ENCODE data around the gene CAPN3. TPM values are rescaled to one million over a fixed set of nuclear protein-coding genes. Genes with fewer than 3 reads are reported as not detected.
A peak's percentile ranks its signal among the peaks of the same experiment; 100 is the strongest.

CAPN3 gene
- total and polyA plus RNA-seq, 2 experiments from 2014 or later = 2.2 to 5.7 TPM

- in situ Hi-C loops (cut with MboI) = no loop called here
- TF ChIP-seq EZH2phosphoT487 (IDR thresholded peaks at IDR 0.05; ENCODE audit: insufficient read depth, low read depth) = no peak
- TF ChIP-seq EZH2 (IDR thresholded peaks at IDR 0.05; ENCODE audit: insufficient read depth, poor library complexity, severe bottlenecking) = no peak
- Histone ChIP-seq H4K20me1 (ENCODE audit: insufficient read depth) (no peaks in the 10 kb centered on the region), H3K27ac (no peak overlapping the region), H2AFZ (no peak overlapping the region), H3K9me3 (ENCODE audit: low read depth) (no peaks in the 10 kb centered on the region), H3K36me3 (ENCODE audit: low read depth) (no peaks in the 10 kb centered on the region), H3K4me3 (no peak overlapping the region), H3K4me1 (ENCODE audit: insufficient read depth) (no peaks in the 10 kb centered on the region), H3K9me2 (ENCODE audit: insufficient read depth) (no peaks in the 10 kb centered on the region), H3K79me2 (ENCODE audit: insufficient read depth) (no peaks in the 10 kb centered on the region), H3F3A (ENCODE audit: insufficient read depth) (peaks cover 5% of the 10 kb centered on the region; the same call in 1 of the 2 replicates), H3K4me2 (ENCODE audit: unreplicated experiment) (no peak overlapping the region), H3K27me3 (replicated peaks; ENCODE audit: insufficient read depth) (no peaks in the 10 kb centered on the region), H3K9ac (no peak overlapping the region)
- no peak for DNase-seq
- 73 to 80% methylated on average over 3 of the region's 3 CpGs for WGBS, 2 experiments (ENCODE audit: low coverage in 1 of 2, low lambda C conversion rate in 2 of 2, missing lambda C conversion rate in 2 of 2)
Observed at GRCh38 chr15:42363487-42363886, 4.2 kb downstream of the CAPN3 start.

GRCh38 chr15:42363942-42364341 lies 4.6 kb downstream of the CAPN3 start:
- Histone ChIP-seq H3K4me1 (ENCODE audit: insufficient read depth) (0 out of 2 replicates have a peak, but pooled peaks cover under 1% of the 10 kb centered on the region), H3K4me3 (no peak overlapping the region), H3K9me3 (ENCODE audit: low read depth) (no peaks in the 10 kb centered on the region), H3K27me3 (replicated peaks; ENCODE audit: insufficient read depth) (no peaks in the 10 kb centered on the region), H3K79me2 (ENCODE audit: insufficient read depth) (no peaks in the 10 kb centered on the region), H3F3A (ENCODE audit: insufficient read depth) (peaks cover 5% of the 10 kb centered on the region; the same call in 1 of the 2 replicates), H3K9ac (no peak overlapping the region), H3K27ac (no peak overlapping the region), H4K20me1 (ENCODE audit: insufficient read depth) (no peaks in the 10 kb centered on the region), H3K9me2 (ENCODE audit: insufficient read depth) (no peaks in the 10 kb centered on the region), H3K4me2 (ENCODE audit: unreplicated experiment) (no peak overlapping the region), H2AFZ (no peak overlapping the region), H3K36me3 (ENCODE audit: low read depth) (no peaks in the 10 kb centered on the region)
- in situ Hi-C loops (cut with MboI) = no loop called here
- TF ChIP-seq EZH2 (IDR thresholded peaks at IDR 0.05; ENCODE audit: insufficient read depth, poor library complexity, severe bottlenecking) = no peak
- TF ChIP-seq EZH2phosphoT487 (IDR thresholded peaks at IDR 0.05; ENCODE audit: insufficient read depth, low read depth) = no peak
- no peak for DNase-seq

GRCh38 chr15:42364529-42364928 lies 5.2 kb downstream of the CAPN3 start:
- no peak for TF ChIP-seq EZH2 (IDR thresholded peaks at IDR 0.05; ENCODE audit: insufficient read depth, poor library complexity, severe bottlenecking)
- TF ChIP-seq EZH2phosphoT487 (IDR thresholded peaks at IDR 0.05; ENCODE audit: insufficient read depth, low read depth) = no peak

GRCh38 chr15:42365921-42366550 lies 6.7 kb downstream of the CAPN3 start:
- H3K36me3 ChIP-seq (ENCODE audit: low read depth) = no peaks in the 10 kb centered on the region
- H2AFZ ChIP-seq = no peak overlapping the region
- H3F3A ChIP-seq (ENCODE audit: insufficient read depth) = peaks cover 11% of the 10 kb centered on the region; the same call in 1 of the 2 replicates
- no peak for DNase-seq
- in situ Hi-C loops (cut with MboI) = no loop called here
- H3K9me3 ChIP-seq (ENCODE audit: low read depth) = no peaks in the 10 kb centered on the region
- no peaks in the 10 kb centered on the region for H3K27me3 ChIP-seq (replicated peaks; ENCODE audit: insufficient read depth)
- no peak overlapping the region for H3K27ac ChIP-seq
- H4K20me1 ChIP-seq (ENCODE audit: insufficient read depth) = no peaks in the 10 kb centered on the region
- H3K9me2 ChIP-seq (ENCODE audit: insufficient read depth) = no peaks in the 10 kb centered on the region
- H3K4me2 ChIP-seq (ENCODE audit: unreplicated experiment) = no peak overlapping the region
- no peak overlapping the region for H3K9ac ChIP-seq
- H3K79me2 ChIP-seq (ENCODE audit: insufficient read depth) = no peaks in the 10 kb centered on the region
- no peak for TF ChIP-seq EZH2 (IDR thresholded peaks at IDR 0.05; ENCODE audit: insufficient read depth, poor library complexity, severe bottlenecking)
- no peak for TF ChIP-seq EZH2phosphoT487 (IDR thresholded peaks at IDR 0.05; ENCODE audit: insufficient read depth, low read depth)
- H3K4me3 ChIP-seq = no peak overlapping the region
- peaks cover 7% of the 10 kb centered on the region; the same call in 1 of the 2 replicates for H3K4me1 ChIP-seq (ENCODE audit: insufficient read depth)
- WGBS, 2 experiments (ENCODE audit: low coverage in 1 of 2, low lambda C conversion rate in 2 of 2, missing lambda C conversion rate in 2 of 2) = 85 to 93% methylated on average over 5 of the region's 5 CpGs

More at GRCh38 chr15:42364529-42364928, 5.2 kb downstream of the CAPN3 start:
- in situ Hi-C loops (cut with MboI) = no loop called here
- no peak overlapping the region for H3K27ac ChIP-seq
- H3K4me2 ChIP-seq (ENCODE audit: unreplicated experiment) = no peak overlapping the region
- H3F3A ChIP-seq (ENCODE audit: insufficient read depth) = peaks cover 11% of the 10 kb centered on the region; the same call in 1 of the 2 replicates
- peaks cover 7% of the 10 kb centered on the region; the same call in 1 of the 2 replicates for H3K4me1 ChIP-seq (ENCODE audit: insufficient read depth)
- peak; percentile 7 for DNase-seq
- H3K36me3 ChIP-seq (ENCODE audit: low read depth) = no peaks in the 10 kb centered on the region
- no peaks in the 10 kb centered on the region for H4K20me1 ChIP-seq (ENCODE audit: insufficient read depth)
- no peaks in the 10 kb centered on the region for H3K27me3 ChIP-seq (replicated peaks; ENCODE audit: insufficient read depth)
- H2AFZ ChIP-seq = no peak overlapping the region
- WGBS, 2 experiments (ENCODE audit: low coverage in 1 of 2, low lambda C conversion rate in 2 of 2, missing lambda C conversion rate in 2 of 2) = 14 to 24% methylated on average over 1 of the region's 1 CpG
- no peaks in the 10 kb centered on the region for H3K9me2 ChIP-seq (ENCODE audit: insufficient read depth)
- H3K79me2 ChIP-seq (ENCODE audit: insufficient read depth) = no peaks in the 10 kb centered on the region
- H3K9ac ChIP-seq = no peak overlapping the region
- no peaks in the 10 kb centered on the region for H3K9me3 ChIP-seq (ENCODE audit: low read depth)
- no peak overlapping the region for H3K4me3 ChIP-seq

Data from GM23248 (cell line).